ENCODE measurements around the gene GLI1.

- TF ChIP-seq, protein P1, sequence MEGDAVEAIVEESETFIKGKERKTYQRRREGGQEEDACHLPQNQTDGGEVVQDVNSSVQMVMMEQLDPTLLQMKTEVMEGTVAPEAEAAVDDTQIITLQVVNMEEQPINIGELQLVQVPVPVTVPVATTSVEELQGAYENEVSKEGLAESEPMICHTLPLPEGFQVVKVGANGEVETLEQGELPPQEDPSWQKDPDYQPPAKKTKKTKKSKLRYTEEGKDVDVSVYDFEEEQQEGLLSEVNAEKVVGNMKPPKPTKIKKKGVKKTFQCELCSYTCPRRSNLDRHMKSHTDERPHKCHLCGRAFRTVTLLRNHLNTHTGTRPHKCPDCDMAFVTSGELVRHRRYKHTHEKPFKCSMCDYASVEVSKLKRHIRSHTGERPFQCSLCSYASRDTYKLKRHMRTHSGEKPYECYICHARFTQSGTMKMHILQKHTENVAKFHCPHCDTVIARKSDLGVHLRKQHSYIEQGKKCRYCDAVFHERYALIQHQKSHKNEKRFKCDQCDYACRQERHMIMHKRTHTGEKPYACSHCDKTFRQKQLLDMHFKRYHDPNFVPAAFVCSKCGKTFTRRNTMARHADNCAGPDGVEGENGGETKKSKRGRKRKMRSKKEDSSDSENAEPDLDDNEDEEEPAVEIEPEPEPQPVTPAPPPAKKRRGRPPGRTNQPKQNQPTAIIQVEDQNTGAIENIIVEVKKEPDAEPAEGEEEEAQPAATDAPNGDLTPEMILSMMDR (IDR thresholded peaks at IDR 0.05), result no peak
- TF ChIP-seq SIN3A (IDR thresholded peaks at IDR 0.05; ENCODE audit: borderline replicate concordance, low read depth, low read length) (no peak), FOXJ3 (CRISPR knock-in tag; IDR thresholded peaks at IDR 0.05) (no peak), RFX5 (IDR thresholded peaks at IDR 0.05; ENCODE audit: low read length) (no peak), MAX (IDR thresholded peaks at IDR 0.05; ENCODE audit: low read depth) (no peak), RCOR1 (IDR thresholded peaks at IDR 0.05; ENCODE audit: low read length) (no peak), YY1 (IDR thresholded peaks at IDR 0.05; ENCODE audit: low read depth) (no peak), EZH2phosphoT487 (IDR thresholded peaks at IDR 0.05; ENCODE audit: borderline replicate concordance, low read depth) (no peak), GABPA (IDR thresholded peaks at IDR 0.05; ENCODE audit: low read depth) (no peak)
- TF ChIP-seq, protein P2, sequence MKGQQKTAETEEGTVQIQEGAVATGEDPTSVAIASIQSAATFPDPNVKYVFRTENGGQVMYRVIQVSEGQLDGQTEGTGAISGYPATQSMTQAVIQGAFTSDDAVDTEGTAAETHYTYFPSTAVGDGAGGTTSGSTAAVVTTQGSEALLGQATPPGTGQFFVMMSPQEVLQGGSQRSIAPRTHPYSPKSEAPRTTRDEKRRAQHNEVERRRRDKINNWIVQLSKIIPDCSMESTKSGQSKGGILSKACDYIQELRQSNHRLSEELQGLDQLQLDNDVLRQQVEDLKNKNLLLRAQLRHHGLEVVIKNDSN (IDR thresholded peaks at IDR 0.05; ENCODE audit: borderline replicate concordance, low read depth), result no peak
Measured at GRCh38 chr12:57500213-57500612, 40.6 kb downstream of the GLI1 start.

All from SK-N-SH (cell line).